Calu3 (cell line): Measurements from ENCODE around the gene ZNF22. TPM values are rescaled to one million over a fixed set of nuclear protein-coding genes. Genes with fewer than 3 reads are reported as not detected.
A peak's percentile ranks its signal among the peaks of the same experiment; 100 is the strongest.

Source experiments
- BruUV-seq: library from RNA; stranded (reverse); fragments of 400-500 nt; replicated peaks from 2 replicates; lab custom pipeline; 2021; lab: Mats Ljungman, UMichigan
- CTCF ChIA-PET: fragments of 300-600 bp; sonication (Branson Sonifier 250); formaldehyde crosslinking; loops from one replicate; lab custom pipeline; 2022; ENCODE audit warnings: antibody characterized with exemption; lab: Charles Lee
- DNase-seq: peaks from one replicate; pipeline ENCODE4 v3.0.0; 2022
- H3K27ac Mint-ChIP-seq: one replicate; pipeline ENCODE4 v1.8.0; 2022; ENCODE audit warnings: mixed read lengths; ENCODE audit not compliant: unreplicated experiment
- H3K27me3 Mint-ChIP-seq: one replicate; pipeline ENCODE4 v1.8.0; 2022; ENCODE audit warnings: mixed read lengths; ENCODE audit not compliant: unreplicated experiment
- H3K36me3 Mint-ChIP-seq: one replicate; pipeline ENCODE4 v1.8.0; 2022; ENCODE audit warnings: mild to moderate bottlenecking, moderate library complexity, mixed read lengths; ENCODE audit not compliant: insufficient read depth, unreplicated experiment
- H3K4me1 Mint-ChIP-seq: one replicate; pipeline ENCODE4 v1.8.0; 2022; ENCODE audit warnings: mild to moderate bottlenecking, low read depth, mixed read lengths; ENCODE audit not compliant: unreplicated experiment
- H3K4me3 Mint-ChIP-seq: one replicate; pipeline ENCODE4 v1.8.0; 2022; ENCODE audit warnings: mild to moderate bottlenecking, low read depth, moderate library complexity, mixed read lengths; ENCODE audit not compliant: unreplicated experiment
- H3K9me3 Mint-ChIP-seq: one replicate; pipeline ENCODE4 v1.8.0; 2022; ENCODE audit warnings: low read depth, mixed read lengths; ENCODE audit not compliant: unreplicated experiment
- CTCF ChIP-seq: fragments of 200-600 bp; IDR thresholded peaks from one replicate; pipeline ENCODE4 v1.8.0; 2022; ENCODE audit warnings: antibody characterized with exemption; ENCODE audit not compliant: unreplicated experiment
- intact Hi-C: fragments of 100-400 bp; cut with micrococcal nuclease; formaldehyde crosslinking; loops from one replicate; pipeline ENCODE4 v1.10.0; 2022; ENCODE audit not compliant: unreplicated experiment
- total RNA-seq: library from RNA; stranded (reverse); gene quantifications from 2 replicates; pipeline ENCODE4 v1.2.3, GENCODE V29; 2022

Gene ZNF22
- total RNA-seq, 1 experiment from 2014 or later, result 11.9 TPM

GRCh38 chr10:44958196-44958897 lies 42.4 kb upstream of the ZNF22 start:
- H3K9me3 Mint-ChIP-seq, result no peaks in the 10 kb centered on the region
- CTCF ChIA-PET, result no interaction called here
- no peak for DNase-seq
- peaks cover 11% of the 10 kb centered on the region for H3K4me1 Mint-ChIP-seq
- peaks cover 24% of the 10 kb centered on the region for H3K36me3 Mint-ChIP-seq
- peak overlapping the region; percentile 76 for H3K4me3 Mint-ChIP-seq
- peak overlapping the region; percentile 33 for H3K27ac Mint-ChIP-seq
- intact Hi-C loops, result no loop called here
- BruUV-seq, result no TSS peak
- H3K27me3 Mint-ChIP-seq, result no peaks in the 10 kb centered on the region
- TF ChIP-seq CTCF, result no peak

GRCh38 chr10:44958898-44959246 lies 41.9 kb upstream of the ZNF22 start:
- TF ChIP-seq CTCF, result no peak
- no peaks in the 10 kb centered on the region for H3K9me3 Mint-ChIP-seq
- TSS peak; percentile 55 for BruUV-seq
- peak overlapping the region; percentile 33 for H3K27ac Mint-ChIP-seq
- CTCF ChIA-PET, result no interaction called here
- no peaks in the 10 kb centered on the region for H3K27me3 Mint-ChIP-seq
- H3K4me1 Mint-ChIP-seq, result peaks cover 11% of the 10 kb centered on the region
- H3K4me3 Mint-ChIP-seq, result peak overlapping the region; percentile 76
- peaks cover 24% of the 10 kb centered on the region for H3K36me3 Mint-ChIP-seq
- intact Hi-C loops, result no loop called here
- no peak for DNase-seq

GRCh38 chr10:44959247-44960087 lies 41.3 kb upstream of the ZNF22 start, which contains the start of gene RASSF4:
Gene RASSF4 (plus strand): TSS chr10:44959802. CDS start chr10:44970203, 10,401 bp downstream.
- BruUV-seq, result no TSS peak
- Mint-ChIP-seq H3K4me3 (peak within 1 kb of the TSS; percentile 76), H3K4me1 (peaks cover 14% of the 10 kb centered on the region), H3K9me3 (no peaks in the 10 kb centered on the region), H3K27me3 (no peaks in the 10 kb centered on the region), H3K27ac (peak within 1 kb of the TSS; percentile 33), H3K36me3 (peaks cover 24% of the 10 kb centered on the region)
- CTCF ChIA-PET, result no interaction called here
- TF ChIP-seq CTCF, result no peak
- intact Hi-C loops, result no loop called here
- DNase-seq, result peak; percentile 95

DNA sequence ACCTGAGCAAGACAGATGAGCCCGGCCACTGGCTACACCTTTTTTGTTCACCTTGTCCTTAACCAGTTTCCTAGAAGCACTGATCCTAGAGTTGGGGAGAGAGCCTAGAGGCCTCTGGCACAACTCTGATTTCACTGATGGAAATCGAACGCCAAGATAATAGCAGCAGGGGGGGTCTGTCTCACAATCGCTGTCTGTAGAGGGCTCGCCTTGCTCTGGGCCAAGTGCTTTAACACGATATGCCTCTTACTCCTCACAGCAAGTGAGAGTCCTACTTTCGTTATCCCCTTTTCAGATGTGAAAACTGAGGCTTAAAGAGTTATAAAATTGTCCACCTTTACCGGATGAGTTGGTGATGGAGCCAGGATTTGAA lies 40.6 kb upstream of the ZNF22 start:
- peaks cover 24% of the 10 kb centered on the region for H3K36me3 Mint-ChIP-seq
- H3K4me3 Mint-ChIP-seq, result peak overlapping the region; percentile 76
- H3K4me1 Mint-ChIP-seq, result peaks cover 20% of the 10 kb centered on the region
- intact Hi-C loops, result no loop called here
- H3K9me3 Mint-ChIP-seq, result no peaks in the 10 kb centered on the region
- H3K27me3 Mint-ChIP-seq, result no peaks in the 10 kb centered on the region
- CTCF ChIA-PET, result no interaction called here
- BruUV-seq, result no TSS peak
- no peak for DNase-seq
- TF ChIP-seq CTCF, result no peak
- no peak overlapping the region for H3K27ac Mint-ChIP-seq
